Lower lobe of right lung (tissue), 2 donors: ENCODE data around the gene P3H3. TPM values are rescaled to one million over a fixed set of nuclear protein-coding genes. Genes with fewer than 3 reads are reported as not detected.

ENCODE experiments used
- ATAC-seq, 2 donors: fragments of 200-7000 bp; cut with Tn5 transposase; one replicate each; pipeline ENCODE4 v1.9.1; 2020 to 2022; ENCODE audit warnings: mild to moderate bottlenecking in 2 of 2, moderate library complexity in 2 of 2
- DNase-seq: peaks from one replicate; pipeline ENCODE4 v3.0.0-alpha.2; 2020
- H3K27ac ChIP-seq: fragments of 200-600 bp; one replicate; pipeline ENCODE4 v1.8.0; 2022
- H3K27me3 ChIP-seq: fragments of 200-600 bp; one replicate; pipeline ENCODE4 v1.8.0; 2022; ENCODE audit warnings: low read depth
- H3K36me3 ChIP-seq: fragments of 200-600 bp; one replicate; pipeline ENCODE4 v1.8.0; 2022; ENCODE audit warnings: mild to moderate bottlenecking
- H3K4me1 ChIP-seq: fragments of 200-600 bp; one replicate; pipeline ENCODE4 v1.8.0; 2022
- H3K4me3 ChIP-seq: fragments of 200-600 bp; one replicate; pipeline ENCODE4 v1.8.0; 2022; ENCODE audit warnings: mild to moderate bottlenecking
- H3K9me3 ChIP-seq: fragments of 200-600 bp; one replicate; pipeline ENCODE4 v1.8.0; 2022
- CTCF ChIP-seq: fragments of 200-600 bp; IDR thresholded peaks from one replicate; pipeline ENCODE4 v1.8.0; 2022; ENCODE audit warnings: antibody characterized with exemption, mild to moderate bottlenecking
- intact Hi-C: fragments of 100-400 bp; cut with DNase I; formaldehyde crosslinking; loops from one replicate; pipeline ENCODE4 v1.11.0; 2022
- total RNA-seq: library from RNA; stranded (reverse); fragmentation: NEBNext Ultra II Directional; extraction: Animal tissue kit (Norgen Biotek cat#: 25700); gene quantifications from one replicate; pipeline ENCODE4 v1.2.1, GENCODE V29; 2021
- donor health status: DM: no; HTN: yes; CAD: no; lungs with severe emphysema.

The P3H3 gene
- total RNA-seq, 1 donor from 2014 or later = 7.0 TPM

DNA sequence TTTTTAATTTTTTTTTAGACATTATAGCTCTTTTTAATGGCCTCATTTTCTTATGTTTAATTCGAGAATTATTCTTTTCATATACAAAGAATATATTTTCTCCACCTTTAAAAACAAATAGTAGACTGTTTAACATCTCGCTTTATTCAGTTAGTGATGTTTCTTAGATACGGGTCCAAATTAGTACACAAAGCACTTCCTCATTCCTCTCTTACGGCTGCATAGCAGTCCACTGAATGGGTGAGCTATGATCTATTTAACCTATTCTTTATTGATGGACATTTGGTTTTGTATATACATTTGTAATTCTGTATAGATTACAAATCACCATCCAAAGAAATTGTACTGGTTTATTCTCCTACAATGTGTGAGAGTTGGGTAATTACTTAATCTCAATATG is 14.8 kb upstream of the P3H3 start:
- intact Hi-C loops = no loop called here
- TF ChIP-seq CTCF = no peak
- Histone ChIP-seq H3K4me1 (no peaks in the 10 kb centered on the region), H3K27ac (no peak overlapping the region), H3K4me3 (no peak overlapping the region), H3K36me3 (peaks cover 19% of the 10 kb centered on the region), H3K9me3 (no peaks in the 10 kb centered on the region), H3K27me3 (no peaks in the 10 kb centered on the region)
- DNase-seq (no peak), ATAC-seq (no peak)

DNA sequence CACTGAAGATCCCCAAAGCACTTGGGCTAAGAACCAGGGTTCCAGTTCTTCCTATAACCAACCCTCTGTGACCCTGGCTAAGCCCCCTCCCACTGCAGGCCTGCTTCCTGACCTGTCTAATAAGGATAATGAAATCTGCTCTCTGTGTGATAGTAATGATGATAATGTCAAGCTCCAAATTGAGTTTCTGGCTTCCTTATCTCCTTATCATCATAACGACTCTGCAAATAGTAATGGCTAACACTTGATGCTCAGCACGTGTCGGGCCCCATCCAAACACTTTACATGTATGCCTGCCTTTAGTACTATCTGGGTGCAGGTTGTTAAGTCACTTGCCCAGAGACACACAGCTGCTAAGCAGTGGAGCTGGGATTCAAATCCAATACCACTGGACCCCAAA is 11.6 kb upstream of the P3H3 start:
- Histone ChIP-seq H3K36me3 (peaks cover 19% of the 10 kb centered on the region), H3K4me1 (no peaks in the 10 kb centered on the region), H3K9me3 (no peaks in the 10 kb centered on the region), H3K27ac (no peak overlapping the region), H3K4me3 (no peak overlapping the region), H3K27me3 (no peaks in the 10 kb centered on the region)
- ATAC-seq = no peak
- intact Hi-C loops = no loop called here
- no peak for DNase-seq
- TF ChIP-seq CTCF = no peak

DNA sequence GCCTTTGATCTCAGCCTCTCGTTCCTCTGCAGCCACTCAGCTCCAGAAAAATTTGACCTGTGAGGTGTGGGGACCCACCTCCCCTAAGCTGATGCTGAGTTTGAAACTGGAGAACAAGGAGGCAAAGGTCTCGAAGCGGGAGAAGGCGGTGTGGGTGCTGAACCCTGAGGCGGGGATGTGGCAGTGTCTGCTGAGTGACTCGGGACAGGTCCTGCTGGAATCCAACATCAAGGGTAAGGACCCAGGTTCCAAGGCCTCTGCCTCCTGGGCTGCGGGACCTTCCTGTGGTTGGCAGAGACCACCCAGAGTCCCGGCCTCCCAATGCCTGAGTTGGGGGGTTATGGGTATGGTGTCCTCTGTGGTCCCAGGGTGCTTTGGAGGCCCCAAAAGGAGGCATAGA is 11.1 kb upstream of the P3H3 start:
- no peak for TF ChIP-seq CTCF
- ATAC-seq = no peak

DNA sequence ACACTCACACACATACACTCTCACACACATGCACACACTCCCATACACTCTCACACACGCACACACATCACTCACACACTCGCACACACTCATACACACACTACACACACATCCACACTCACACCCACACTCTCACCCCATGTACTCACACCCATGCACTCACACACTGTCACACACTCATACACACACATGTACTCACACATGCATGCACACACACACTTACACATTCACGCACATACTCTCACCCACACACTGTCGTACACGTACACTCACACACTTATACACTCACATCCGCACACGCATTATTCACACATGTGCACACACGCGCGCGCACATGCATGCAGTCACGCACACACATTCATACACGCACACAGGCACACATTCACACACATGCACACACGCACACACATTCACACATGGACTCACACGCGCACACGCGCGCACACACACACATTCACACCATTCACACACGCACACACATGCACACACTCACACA is 10.5 kb upstream of the P3H3 start:
- Histone ChIP-seq H3K4me1 (peaks cover 8% of the 10 kb centered on the region), H3K27me3 (peaks cover 10% of the 10 kb centered on the region), H3K27ac (no peak overlapping the region), H3K9me3 (no peaks in the 10 kb centered on the region), H3K4me3 (no peak overlapping the region), H3K36me3 (peaks cover 19% of the 10 kb centered on the region)
- DNase-seq (no peak), ATAC-seq (no peak)
- intact Hi-C loops = no loop called here
- TF ChIP-seq CTCF = no peak

More for the DNA sequence above, 11.1 kb upstream of the P3H3 start:
- H3K4me1 ChIP-seq = peaks cover 5% of the 10 kb centered on the region
- no peak overlapping the region for H3K27ac ChIP-seq
- no peak overlapping the region for H3K4me3 ChIP-seq
- peaks cover 19% of the 10 kb centered on the region for H3K36me3 ChIP-seq
- H3K9me3 ChIP-seq = no peaks in the 10 kb centered on the region
- intact Hi-C loops = no loop called here
- DNase-seq = no peak
- H3K27me3 ChIP-seq = peaks cover 4% of the 10 kb centered on the region

DNA sequence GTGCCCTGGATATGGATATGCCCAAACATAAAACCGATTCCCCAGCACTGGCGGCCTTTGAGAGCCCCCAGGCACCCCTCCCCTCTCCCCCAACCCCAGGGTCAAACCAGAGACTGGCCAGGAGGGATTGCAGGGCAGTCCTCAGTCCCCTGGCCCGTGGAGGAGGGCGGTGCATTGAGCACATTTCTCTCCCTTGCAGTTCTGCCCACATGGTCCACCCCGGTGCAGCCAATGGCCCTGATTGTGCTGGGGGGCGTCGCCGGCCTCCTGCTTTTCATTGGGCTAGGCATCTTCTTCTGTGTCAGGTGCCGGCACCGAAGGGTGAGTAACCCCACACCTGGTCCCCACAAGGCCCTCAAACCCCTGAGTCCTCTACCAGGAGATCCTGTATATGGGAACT is 10.0 kb upstream of the P3H3 start:
- intact Hi-C loops = no loop called here
- Histone ChIP-seq H3K36me3 (peaks cover 19% of the 10 kb centered on the region), H3K27me3 (peaks cover 12% of the 10 kb centered on the region), H3K4me1 (peaks cover 8% of the 10 kb centered on the region), H3K9me3 (no peaks in the 10 kb centered on the region), H3K27ac (no peak overlapping the region), H3K4me3 (no peak overlapping the region)
- no peak for TF ChIP-seq CTCF
- ATAC-seq = no peak
- no peak for DNase-seq

GRCh38 chr12:6818645-6819044 is 9.6 kb upstream of the P3H3 start:
- H3K27ac ChIP-seq = no peak overlapping the region
- peaks cover 12% of the 10 kb centered on the region for H3K27me3 ChIP-seq
- H3K4me3 ChIP-seq = no peak overlapping the region
- intact Hi-C loops = no loop called here
- peaks cover 19% of the 10 kb centered on the region for H3K36me3 ChIP-seq
- peaks cover 8% of the 10 kb centered on the region for H3K4me1 ChIP-seq
- no peak for DNase-seq
- H3K9me3 ChIP-seq = no peaks in the 10 kb centered on the region
- no peak for ATAC-seq
- TF ChIP-seq CTCF = no peak
